ENCODE results near the gene TMEM204. TPM values are rescaled to one million over a fixed set of nuclear protein-coding genes. Genes with fewer than 3 reads are reported as not detected.

TMEM204 gene
- total RNA-seq, 4 donors from 2014 or later = 28.6 to 48.2 (median 36.6) TPM

DNA sequence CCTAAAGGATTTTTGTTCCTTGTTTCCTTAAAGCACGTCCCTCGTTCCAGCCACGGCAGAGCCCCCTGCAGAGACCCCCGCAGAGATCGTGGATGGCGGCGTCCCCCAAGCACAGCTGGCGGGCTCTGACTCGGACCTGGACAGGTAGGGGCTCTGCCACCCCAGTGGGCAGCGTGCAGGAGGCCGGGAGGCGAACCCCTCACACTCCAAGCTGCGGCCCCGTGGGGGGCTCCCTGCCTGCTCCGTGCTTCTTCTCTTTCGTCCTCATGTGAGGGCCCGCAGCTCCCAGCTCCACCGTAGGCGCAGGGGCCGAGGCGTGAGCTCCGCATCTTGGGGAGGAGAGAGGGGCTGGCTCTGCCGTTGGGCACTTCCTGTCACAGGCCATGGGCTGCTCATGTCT, 31.8 kb upstream of the TMEM204 start:
- TF ChIP-seq, protein P1, sequence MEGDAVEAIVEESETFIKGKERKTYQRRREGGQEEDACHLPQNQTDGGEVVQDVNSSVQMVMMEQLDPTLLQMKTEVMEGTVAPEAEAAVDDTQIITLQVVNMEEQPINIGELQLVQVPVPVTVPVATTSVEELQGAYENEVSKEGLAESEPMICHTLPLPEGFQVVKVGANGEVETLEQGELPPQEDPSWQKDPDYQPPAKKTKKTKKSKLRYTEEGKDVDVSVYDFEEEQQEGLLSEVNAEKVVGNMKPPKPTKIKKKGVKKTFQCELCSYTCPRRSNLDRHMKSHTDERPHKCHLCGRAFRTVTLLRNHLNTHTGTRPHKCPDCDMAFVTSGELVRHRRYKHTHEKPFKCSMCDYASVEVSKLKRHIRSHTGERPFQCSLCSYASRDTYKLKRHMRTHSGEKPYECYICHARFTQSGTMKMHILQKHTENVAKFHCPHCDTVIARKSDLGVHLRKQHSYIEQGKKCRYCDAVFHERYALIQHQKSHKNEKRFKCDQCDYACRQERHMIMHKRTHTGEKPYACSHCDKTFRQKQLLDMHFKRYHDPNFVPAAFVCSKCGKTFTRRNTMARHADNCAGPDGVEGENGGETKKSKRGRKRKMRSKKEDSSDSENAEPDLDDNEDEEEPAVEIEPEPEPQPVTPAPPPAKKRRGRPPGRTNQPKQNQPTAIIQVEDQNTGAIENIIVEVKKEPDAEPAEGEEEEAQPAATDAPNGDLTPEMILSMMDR (IDR thresholded peaks at IDR 0.05) = no peak
- TF ChIP-seq EP300 (IDR thresholded peaks at IDR 0.05) (no peak), POLR2A (IDR thresholded peaks at IDR 0.05) (no peak), POLR2AphosphoS5 (IDR thresholded peaks at IDR 0.05) (no peak)
- H3K27ac ChIP-seq = no peak overlapping the region
- no peaks in the 10 kb centered on the region for H3K27me3 ChIP-seq
- H3K4me3 ChIP-seq = no peak overlapping the region
- H3K36me3 ChIP-seq = peaks cover 0 to 94% of the 10 kb centered on the region in 2 donors
- no peaks in the 10 kb centered on the region for H3K9me3 ChIP-seq
- WGBS, 2 donors (ENCODE audit: low coverage in 1 of 2) = 100% methylated on average over 1 of the region's 23 CpGs; no CpG with 5 or more reads in 1 of the 2 donors
- no peaks in the 10 kb centered on the region for H3K4me1 ChIP-seq
- no peak for ATAC-seq

DNA sequence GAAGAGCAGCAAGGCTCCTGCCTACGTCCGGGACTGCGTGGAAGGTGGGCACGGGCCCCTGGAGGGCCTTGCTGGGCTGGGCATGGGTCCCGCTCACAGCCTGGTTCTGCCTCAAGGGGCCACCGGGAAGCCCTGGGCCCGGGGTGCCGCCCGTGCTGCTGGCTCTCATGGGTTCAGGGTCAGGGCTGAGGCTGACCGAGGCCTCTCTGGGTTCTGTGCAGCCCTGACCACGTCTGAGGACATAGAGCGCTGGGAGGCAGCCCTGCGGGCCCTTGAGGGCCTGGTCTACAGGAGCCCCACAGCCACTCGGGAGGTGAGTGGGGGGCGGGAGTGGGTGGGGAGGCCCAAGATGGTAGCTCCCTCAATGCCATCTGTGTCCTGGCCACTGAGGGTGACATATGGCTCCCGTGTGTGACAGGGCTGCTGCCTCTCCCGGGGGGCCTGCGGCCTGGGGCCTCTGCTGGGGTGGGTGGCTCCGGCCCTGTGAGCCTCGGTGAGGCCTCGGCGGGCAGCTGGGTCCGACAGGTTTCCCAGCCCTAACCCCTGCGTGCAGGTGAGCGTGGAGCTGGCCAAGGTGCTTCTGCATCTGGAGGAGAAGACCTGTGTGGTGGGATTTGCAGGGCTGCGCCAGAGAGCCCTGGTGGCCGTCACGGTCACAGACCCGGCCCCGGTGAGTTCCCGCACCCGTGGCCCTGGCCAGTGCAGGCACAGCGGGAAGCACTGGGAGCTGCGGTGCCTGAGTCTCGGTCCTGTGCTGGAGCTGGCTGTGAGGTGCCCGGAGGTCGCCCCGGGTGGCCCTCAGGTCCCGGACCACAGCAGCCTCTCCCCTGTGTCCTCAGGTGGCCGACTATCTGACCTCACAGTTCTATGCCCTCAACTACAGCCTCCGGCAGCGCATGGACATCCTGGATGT, 31.1 kb upstream of the TMEM204 start:
- Histone ChIP-seq H3K4me1 (no peaks in the 10 kb centered on the region), H3K9me3 (no peaks in the 10 kb centered on the region), H3K27ac (no peak overlapping the region), H3K4me3 (no peak overlapping the region), H3K36me3 (peaks cover 0 to 94% of the 10 kb centered on the region in 2 donors), H3K27me3 (no peaks in the 10 kb centered on the region)
- ATAC-seq = no peak
- WGBS, 2 donors (ENCODE audit: low coverage in 1 of 2) = no CpG with 5 or more reads among the region's 42 CpGs
- TF ChIP-seq POLR2AphosphoS5 (IDR thresholded peaks at IDR 0.05) = no peak
- TF ChIP-seq, protein P1 (IDR thresholded peaks at IDR 0.05) = no peak
- TF ChIP-seq EP300 (IDR thresholded peaks at IDR 0.05) = no peak
- no peak for TF ChIP-seq POLR2A (IDR thresholded peaks at IDR 0.05)

DNA sequence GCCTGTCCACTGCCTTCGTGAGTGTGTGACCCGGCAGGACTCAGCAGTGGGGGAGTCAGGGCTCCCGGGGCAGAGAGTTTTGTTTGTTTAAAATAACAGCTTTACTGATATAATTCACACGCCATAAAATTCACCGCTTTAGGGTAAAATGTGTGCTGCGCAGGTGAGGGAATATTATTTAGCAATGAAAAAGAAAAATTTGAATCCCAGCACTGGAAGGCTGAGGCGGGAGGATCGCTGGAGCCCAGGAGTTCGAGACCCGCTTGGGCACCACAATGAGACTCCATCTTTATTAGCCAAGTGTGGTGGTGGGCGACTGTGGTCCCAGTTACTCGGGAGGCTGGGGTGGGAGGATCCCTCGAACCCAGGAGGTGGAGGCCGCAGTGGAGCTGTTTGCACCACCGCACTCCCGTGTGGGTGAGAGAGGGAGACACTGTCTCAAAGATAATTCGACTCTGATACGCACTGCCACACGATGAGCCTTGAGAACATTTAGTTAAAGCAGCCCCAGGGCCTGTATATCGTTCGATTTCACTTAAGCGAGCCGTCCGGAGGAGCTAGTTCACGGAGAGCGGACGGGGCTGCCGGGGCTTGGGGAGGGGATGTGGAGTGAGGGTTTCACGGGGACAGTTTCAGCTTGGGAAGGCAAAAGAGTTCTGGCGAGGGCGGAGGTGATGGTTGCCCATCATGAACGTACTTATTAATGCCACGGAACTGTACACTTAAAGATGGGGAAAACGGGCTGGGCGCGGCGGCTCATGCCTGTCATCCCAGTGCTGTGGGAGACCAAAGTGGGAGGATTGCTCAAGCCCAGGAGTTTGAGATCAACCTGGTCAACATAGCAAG, 30.1 kb upstream of the TMEM204 start:
- Histone ChIP-seq H3K4me1 (no peaks in the 10 kb centered on the region), H3K36me3 (peaks cover 0 to 91% of the 10 kb centered on the region in 2 donors), H3K27me3 (no peaks in the 10 kb centered on the region), H3K9me3 (no peaks in the 10 kb centered on the region), H3K4me3 (no peak overlapping the region), H3K27ac (no peak overlapping the region)
- no peak for ATAC-seq
- WGBS, 2 donors (ENCODE audit: low coverage in 1 of 2) = 33 to 92% methylated on average over 1 to 37 of the region's 37 CpGs
- TF ChIP-seq POLR2A (IDR thresholded peaks at IDR 0.05) (no peak), POLR2AphosphoS5 (IDR thresholded peaks at IDR 0.05) (no peak), EP300 (IDR thresholded peaks at IDR 0.05) (no peak)
- TF ChIP-seq, protein P1 (IDR thresholded peaks at IDR 0.05) = no peak

DNA sequence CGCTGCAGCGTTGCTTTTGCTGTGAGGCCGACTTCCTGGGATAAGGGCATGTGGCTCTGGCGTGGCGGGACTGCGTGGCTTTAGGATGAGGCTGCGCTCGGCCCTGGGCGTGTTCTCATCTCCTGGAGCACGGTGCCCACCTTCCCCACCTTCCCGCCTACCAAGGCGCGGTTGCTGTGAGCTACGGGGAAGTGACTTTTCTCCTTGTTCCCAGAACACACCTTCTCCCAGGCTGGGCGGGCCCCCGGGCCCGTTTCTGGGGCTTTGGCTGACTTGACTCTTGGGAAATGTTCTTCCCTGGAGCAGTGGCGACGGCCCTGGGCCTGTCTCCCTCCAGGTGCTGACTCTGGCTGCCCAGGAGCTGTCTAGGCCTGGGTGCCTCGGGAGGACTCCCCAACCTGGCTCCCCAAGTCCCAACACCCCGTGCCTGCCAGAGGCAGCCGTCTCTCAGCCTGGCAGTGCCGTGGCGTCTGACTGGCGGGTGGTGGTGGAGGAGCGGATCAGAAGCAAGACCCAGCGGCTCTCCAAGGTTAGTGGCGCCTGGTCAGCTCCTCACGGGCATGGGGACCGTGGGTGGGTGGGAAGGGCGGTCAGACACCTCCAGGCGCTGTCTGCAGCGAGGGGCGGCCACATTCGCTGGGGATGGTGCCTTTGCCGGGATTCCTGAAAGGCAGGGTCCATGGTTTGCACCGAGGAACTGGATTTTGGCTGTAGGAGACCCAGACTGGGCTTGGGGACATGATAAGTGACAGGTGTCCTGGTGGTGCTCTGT, 28.2 kb upstream of the TMEM204 start:
- WGBS, 2 donors (ENCODE audit: low coverage in 1 of 2) = 96 to 100% methylated on average over 3 to 5 of the region's 37 CpGs
- Histone ChIP-seq H3K9me3 (no peaks in the 10 kb centered on the region), H3K27me3 (no peaks in the 10 kb centered on the region), H3K27ac (no peak overlapping the region), H3K36me3 (peaks cover 0 to 91% of the 10 kb centered on the region in 2 donors), H3K4me1 (peaks cover 0 to 19% (median 15%) of the 10 kb centered on the region in 3 donors), H3K4me3 (no peak overlapping the region)
- no peak for TF ChIP-seq POLR2AphosphoS5 (IDR thresholded peaks at IDR 0.05)
- TF ChIP-seq, protein P1 (IDR thresholded peaks at IDR 0.05) = no peak
- TF ChIP-seq POLR2A (IDR thresholded peaks at IDR 0.05) = no peak
- no peak for TF ChIP-seq EP300 (IDR thresholded peaks at IDR 0.05)
- no peak for ATAC-seq
